ENCODE data around the gene CSMD2. TPM values are rescaled to one million over a fixed set of nuclear protein-coding genes. Genes with fewer than 3 reads are reported as not detected.
A peak's percentile ranks its signal among the peaks of the same experiment; 100 is the strongest.

CSMD2 gene
- total RNA-seq, 1 experiment from 2014 or later = 1.5 TPM

GRCh38 chr1:33716976-33717688, 447.9 kb downstream of the CSMD2 start:
- no peak for DNase-seq (ENCODE audit: low spot score)

- DNase-seq (ENCODE audit: low spot score) = no peak
Observed at GRCh38 chr1:33715195-33715811, 449.7 kb downstream of the CSMD2 start.

- DNase-seq (ENCODE audit: low spot score) = no peak
Observed at GRCh38 chr1:33714421-33714820, 450.6 kb downstream of the CSMD2 start.

- no peak for DNase-seq (ENCODE audit: low spot score)
Observed at GRCh38 chr1:33713058-33713877, 451.8 kb downstream of the CSMD2 start.

- DNase-seq (ENCODE audit: low spot score) = no peak
Observed at GRCh38 chr1:33712186-33712585, 452.8 kb downstream of the CSMD2 start.

- no peak for DNase-seq (ENCODE audit: low spot score)
Observed at GRCh38 chr1:33711511-33711910, 453.5 kb downstream of the CSMD2 start.

- peak; percentile 2 for DNase-seq (ENCODE audit: low spot score)
Observed at GRCh38 chr1:33710967-33711366, 454.1 kb downstream of the CSMD2 start.

GRCh38 chr1:33709783-33710718, 455.0 kb downstream of the CSMD2 start:
- peak; percentile 11 for DNase-seq (ENCODE audit: low spot score)

GRCh38 chr1:33709174-33709782, 455.8 kb downstream of the CSMD2 start:
- DNase-seq (ENCODE audit: low spot score) = no peak

GRCh38 chr1:33706634-33707255, 458.3 kb downstream of the CSMD2 start:
- no peak for DNase-seq (ENCODE audit: low spot score)

GRCh38 chr1:33703464-33703863, 461.6 kb downstream of the CSMD2 start:
- no peak for DNase-seq (ENCODE audit: low spot score)

- DNase-seq (ENCODE audit: low spot score) = no peak
Observed at GRCh38 chr1:33698361-33699035, 466.5 kb downstream of the CSMD2 start.

GRCh38 chr1:33697816-33698215, 467.2 kb downstream of the CSMD2 start:
- no peak for DNase-seq (ENCODE audit: low spot score)

- no peak for DNase-seq (ENCODE audit: low spot score)
Observed at GRCh38 chr1:33696962-33697361, 468.1 kb downstream of the CSMD2 start.

- no peak for DNase-seq (ENCODE audit: low spot score)
Observed at GRCh38 chr1:33696311-33696710, 468.7 kb downstream of the CSMD2 start.

GRCh38 chr1:33692206-33693188, 472.5 kb downstream of the CSMD2 start:
- no peak for DNase-seq (ENCODE audit: low spot score)

- no peak for DNase-seq (ENCODE audit: low spot score)
Observed at GRCh38 chr1:33687000-33687399, 478.0 kb downstream of the CSMD2 start.

GRCh38 chr1:33686551-33686950, 478.5 kb downstream of the CSMD2 start:
- no peak for DNase-seq (ENCODE audit: low spot score)

GRCh38 chr1:33685256-33685655, 479.8 kb downstream of the CSMD2 start:
- no peak for DNase-seq (ENCODE audit: low spot score)
